NCI-H128 (cell line): ENCODE data around the gene MREG.

Source experiments
- DNase-seq: peaks from one replicate; lab custom pipeline; 2025; ENCODE audit not compliant: unreplicated experiment; lab: John Stamatoyannopoulos, UW

MREG gene

GRCh38 chr2:215898363-215898762 lies 115.0 kb downstream of the MREG start:
- no peak for DNase-seq

- no peak for DNase-seq
Observed at GRCh38 chr2:215896921-215897320, 116.4 kb downstream of the MREG start.

GRCh38 chr2:215895330-215895729 lies 118.0 kb downstream of the MREG start:
- DNase-seq, result no peak
